Measurements from ENCODE around the gene TRIM26. TPM values are rescaled to one million over a fixed set of nuclear protein-coding genes. Genes with fewer than 3 reads are reported as not detected.
"Not testable (repeated sequence)": the region's sequence is repeated elsewhere in the genome, so short reads cannot be mapped to it uniquely, and the experiment has no call there.

Gene TRIM26
- polyA plus RNA-seq, 12 donors, result 12.6 to 33.8 (median 15.0) TPM; not detected in 1

GRCh38 chr6:30154709-30155519 is 58.3 kb downstream of the TRIM26 start:
- no peak for DNase-seq

GRCh38 chr6:30154061-30154460 is 59.1 kb downstream of the TRIM26 start:
- DNase-seq, result no peak

GRCh38 chr6:30152910-30153610 is 60.1 kb downstream of the TRIM26 start:
- no peak for DNase-seq

GRCh38 chr6:30152016-30152673 is 61.1 kb downstream of the TRIM26 start:
- no peak for DNase-seq

- no peak for DNase-seq
Measured at GRCh38 chr6:30151580-30151979, 61.6 kb downstream of the TRIM26 start.

GRCh38 chr6:30150671-30151395 is 62.4 kb downstream of the TRIM26 start:
- no peak for DNase-seq

- DNase-seq, result no peak
Measured at GRCh38 chr6:30149858-30150550, 63.2 kb downstream of the TRIM26 start.

GRCh38 chr6:30149234-30149633 is 64.0 kb downstream of the TRIM26 start:
- DNase-seq, result no peak

- DNase-seq, result no peak
Measured at GRCh38 chr6:30147096-30147495, 66.1 kb downstream of the TRIM26 start.

- DNase-seq, result no peak
Measured at GRCh38 chr6:30145818-30146217, 67.4 kb downstream of the TRIM26 start.

- no peak for DNase-seq
Measured at GRCh38 chr6:30144811-30145210, 68.4 kb downstream of the TRIM26 start.

- DNase-seq, result no peak
Measured at GRCh38 chr6:30143780-30144179, 69.4 kb downstream of the TRIM26 start.

GRCh38 chr6:30142665-30143064 is 70.5 kb downstream of the TRIM26 start:
- DNase-seq, result no peak

GRCh38 chr6:30140240-30140639 is 73.0 kb downstream of the TRIM26 start:
- not testable (repeated sequence) for DNase-seq

GRCh38 chr6:30136570-30137286 is 76.5 kb downstream of the TRIM26 start:
- DNase-seq, result no peak

- no peak for DNase-seq
Measured at GRCh38 chr6:30135757-30136156, 77.4 kb downstream of the TRIM26 start, which contains the start of gene TRIM40. Gene TRIM40 (plus strand): TSS chr6:30136140. CDS start chr6:30137037, 897 bp downstream.

GRCh38 chr6:30135147-30135546 is 78.1 kb downstream of the TRIM26 start:
- DNase-seq, result no peak
